ENCODE measurements around the gene EMC10.

DNA sequence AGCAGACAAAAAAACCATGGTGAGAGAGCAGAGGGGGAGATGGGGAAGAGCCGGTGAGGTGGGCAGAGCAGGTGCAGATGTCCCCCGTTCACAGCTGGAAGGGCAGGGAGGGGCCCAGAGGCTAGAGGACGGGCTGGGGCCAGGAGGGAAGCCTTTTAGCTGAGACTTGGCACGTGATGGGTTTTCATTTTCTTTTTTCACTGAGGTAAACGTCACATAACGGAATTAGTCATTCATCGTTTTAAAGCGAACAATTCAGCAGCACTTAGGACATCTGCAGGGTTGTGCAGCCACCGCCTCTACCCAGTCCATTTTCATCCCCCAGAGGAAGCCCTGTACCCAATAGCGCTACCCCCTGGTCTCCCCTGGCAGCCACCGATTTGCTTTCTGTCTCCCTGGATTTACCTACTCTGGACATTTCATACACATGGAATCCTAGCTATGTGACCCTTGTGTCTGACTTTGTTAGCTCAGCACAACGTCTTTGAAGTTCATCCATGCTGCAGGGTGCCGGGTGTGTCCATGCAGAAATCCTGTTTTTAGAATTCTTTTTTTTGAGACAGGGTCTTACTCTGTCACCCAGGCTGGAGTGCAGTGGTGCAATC is 16.0 kb upstream of the EMC10 start:
- TF ChIP-seq, protein P1, sequence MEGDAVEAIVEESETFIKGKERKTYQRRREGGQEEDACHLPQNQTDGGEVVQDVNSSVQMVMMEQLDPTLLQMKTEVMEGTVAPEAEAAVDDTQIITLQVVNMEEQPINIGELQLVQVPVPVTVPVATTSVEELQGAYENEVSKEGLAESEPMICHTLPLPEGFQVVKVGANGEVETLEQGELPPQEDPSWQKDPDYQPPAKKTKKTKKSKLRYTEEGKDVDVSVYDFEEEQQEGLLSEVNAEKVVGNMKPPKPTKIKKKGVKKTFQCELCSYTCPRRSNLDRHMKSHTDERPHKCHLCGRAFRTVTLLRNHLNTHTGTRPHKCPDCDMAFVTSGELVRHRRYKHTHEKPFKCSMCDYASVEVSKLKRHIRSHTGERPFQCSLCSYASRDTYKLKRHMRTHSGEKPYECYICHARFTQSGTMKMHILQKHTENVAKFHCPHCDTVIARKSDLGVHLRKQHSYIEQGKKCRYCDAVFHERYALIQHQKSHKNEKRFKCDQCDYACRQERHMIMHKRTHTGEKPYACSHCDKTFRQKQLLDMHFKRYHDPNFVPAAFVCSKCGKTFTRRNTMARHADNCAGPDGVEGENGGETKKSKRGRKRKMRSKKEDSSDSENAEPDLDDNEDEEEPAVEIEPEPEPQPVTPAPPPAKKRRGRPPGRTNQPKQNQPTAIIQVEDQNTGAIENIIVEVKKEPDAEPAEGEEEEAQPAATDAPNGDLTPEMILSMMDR (IDR thresholded peaks at IDR 0.05; ENCODE audit: extremely low read depth in 1 of 2, insufficient read depth in 1 of 2, low read depth in 1 of 2, low read length in 2 of 2), result no peak
- no peak for TF ChIP-seq POLR2AphosphoS5 (IDR thresholded peaks at IDR 0.05; ENCODE audit: insufficient read depth, low read depth, low read length)
- TF ChIP-seq GATA2 (IDR thresholded peaks at IDR 0.05; ENCODE audit: insufficient read depth, insufficient read length, low read depth, low read length), result no peak
- no peak for TF ChIP-seq POLR2A (IDR thresholded peaks at IDR 0.05; ENCODE audit: low read depth, low read length)
- TF ChIP-seq MYC (IDR thresholded peaks at IDR 0.05; ENCODE audit: low read depth, low read length), result no peak
